ENCODE results near the gene KCNJ3. TPM values are rescaled to one million over a fixed set of nuclear protein-coding genes. Genes with fewer than 3 reads are reported as not detected.
"Not testable (repeated sequence)": the region's sequence is repeated elsewhere in the genome, so short reads cannot be mapped to it uniquely, and the experiment has no call there.

KCNJ3 gene
- total and polyA plus RNA-seq, 5 donors from 2014 or later: not detected

- H3K36me3 Mint-ChIP-seq: no peaks in the 10 kb centered on the region
- DNase-seq (no peak), ATAC-seq (ENCODE audit: low read depth in 2 of 2) (no peak)
- Histone ChIP-seq H3K4me3 (ENCODE audit: low read depth, low read length) (no peak overlapping the region), H3K27ac (ENCODE audit: insufficient read depth, low read length, poor library complexity, severe bottlenecking) (no peak overlapping the region), H3K4me1 (ENCODE audit: control insufficient read depth, insufficient read depth, low read length, poor library complexity, severe bottlenecking) (no peaks in the 10 kb centered on the region), H3K9me3 (ENCODE audit: control insufficient read depth in 2 of 2, low read length in 2 of 2) (no peaks in the 10 kb centered on the region), H3K27me3 (ENCODE audit: control insufficient read depth, insufficient read depth, low read length) (no peaks in the 10 kb centered on the region), H3K36me3 (ENCODE audit: control insufficient read depth, insufficient read depth, low read length) (no peaks in the 10 kb centered on the region)
- H3K9me3 Mint-ChIP-seq: peaks cover 0 to 3% (median 0%) of the 10 kb centered on the region in 7 donors
- no peak overlapping the region for H3K4me3 Mint-ChIP-seq
- H3K4me1 Mint-ChIP-seq: no peaks in the 10 kb centered on the region
- H3K27ac Mint-ChIP-seq: no peak overlapping the region
- no peaks in the 10 kb centered on the region for H3K27me3 Mint-ChIP-seq
These were observed 151.0 kb downstream of the KCNJ3 start for GRCh38 chr2:154849482-154849881.

GRCh38 chr2:154850532-154850931 is 152.0 kb downstream of the KCNJ3 start:
- H3K36me3 ChIP-seq (ENCODE audit: control insufficient read depth, insufficient read depth, low read length): no peaks in the 10 kb centered on the region
- Mint-ChIP-seq H3K36me3 (no peaks in the 10 kb centered on the region), H3K27me3 (no peaks in the 10 kb centered on the region), H3K4me3 (no peak overlapping the region), H3K9me3 (peaks cover 0 to 3% (median 0%) of the 10 kb centered on the region in 7 donors), H3K4me1 (no peaks in the 10 kb centered on the region), H3K27ac (no peak overlapping the region)
- DNase-seq: no peak
- H3K27ac ChIP-seq (ENCODE audit: insufficient read depth, low read length, poor library complexity, severe bottlenecking): no peak overlapping the region
- no peaks in the 10 kb centered on the region for H3K4me1 ChIP-seq (ENCODE audit: control insufficient read depth, insufficient read depth, low read length, poor library complexity, severe bottlenecking)
- no peaks in the 10 kb centered on the region for H3K9me3 ChIP-seq (ENCODE audit: control insufficient read depth in 2 of 2, low read length in 2 of 2)
- H3K4me3 ChIP-seq (ENCODE audit: low read depth, low read length): no peak overlapping the region
- no peak for ATAC-seq (ENCODE audit: low read depth in 2 of 2)
- no peaks in the 10 kb centered on the region for H3K27me3 ChIP-seq (ENCODE audit: control insufficient read depth, insufficient read depth, low read length)

GRCh38 chr2:154855138-154855537 is 156.6 kb downstream of the KCNJ3 start:
- peaks cover 0 to 4% (median under 1%) of the 10 kb centered on the region in 7 donors for H3K9me3 Mint-ChIP-seq
- H3K27me3 Mint-ChIP-seq: no peaks in the 10 kb centered on the region
- H3K36me3 Mint-ChIP-seq: no peaks in the 10 kb centered on the region
- Histone ChIP-seq H3K4me3 (ENCODE audit: low read depth, low read length) (no peak overlapping the region), H3K4me1 (ENCODE audit: control insufficient read depth, insufficient read depth, low read length, poor library complexity, severe bottlenecking) (no peaks in the 10 kb centered on the region), H3K9me3 (ENCODE audit: control insufficient read depth in 2 of 2, low read length in 2 of 2) (no peaks in the 10 kb centered on the region), H3K36me3 (ENCODE audit: control insufficient read depth, insufficient read depth, low read length) (no peaks in the 10 kb centered on the region), H3K27ac (ENCODE audit: insufficient read depth, low read length, poor library complexity, severe bottlenecking) (no peak overlapping the region), H3K27me3 (ENCODE audit: control insufficient read depth, insufficient read depth, low read length) (no peaks in the 10 kb centered on the region)
- no peak overlapping the region for H3K4me3 Mint-ChIP-seq
- no peak for DNase-seq
- no peak for ATAC-seq (ENCODE audit: low read depth in 2 of 2)
- no peak overlapping the region for H3K27ac Mint-ChIP-seq
- H3K4me1 Mint-ChIP-seq: no peaks in the 10 kb centered on the region

- not testable (repeated sequence) for H3K4me3 ChIP-seq (ENCODE audit: low read depth, low read length); H3K36me3 ChIP-seq (ENCODE audit: control insufficient read depth, insufficient read depth, low read length); H3K27ac Mint-ChIP-seq; H3K27ac ChIP-seq (ENCODE audit: insufficient read depth, low read length, poor library complexity, severe bottlenecking); DNase-seq; H3K4me3 Mint-ChIP-seq; H3K36me3 Mint-ChIP-seq; ATAC-seq (ENCODE audit: low read depth in 2 of 2); H3K9me3 ChIP-seq (ENCODE audit: control insufficient read depth in 2 of 2, low read length in 2 of 2); H3K4me1 ChIP-seq (ENCODE audit: control insufficient read depth, insufficient read depth, low read length, poor library complexity, severe bottlenecking); H3K4me1 Mint-ChIP-seq; H3K27me3 ChIP-seq (ENCODE audit: control insufficient read depth, insufficient read depth, low read length); H3K27me3 Mint-ChIP-seq
- H3K9me3 Mint-ChIP-seq: peaks cover 2 to 16% (median 6%) of the 10 kb centered on the region in 7 donors
These were observed 168.7 kb downstream of the KCNJ3 start for GRCh38 chr2:154867151-154867550.

- Histone ChIP-seq H3K27ac (ENCODE audit: insufficient read depth, low read length, poor library complexity, severe bottlenecking) (no peak overlapping the region), H3K36me3 (ENCODE audit: control insufficient read depth, insufficient read depth, low read length) (no peaks in the 10 kb centered on the region), H3K27me3 (ENCODE audit: control insufficient read depth, insufficient read depth, low read length) (no peaks in the 10 kb centered on the region), H3K4me3 (ENCODE audit: low read depth, low read length) (no peak overlapping the region), H3K4me1 (ENCODE audit: control insufficient read depth, insufficient read depth, low read length, poor library complexity, severe bottlenecking) (no peaks in the 10 kb centered on the region), H3K9me3 (ENCODE audit: control insufficient read depth in 2 of 2, low read length in 2 of 2) (no peaks in the 10 kb centered on the region)
- Mint-ChIP-seq H3K36me3 (no peaks in the 10 kb centered on the region), H3K27ac (no peak overlapping the region), H3K9me3 (peaks cover 0 to 6% (median 0%) of the 10 kb centered on the region in 7 donors), H3K4me1 (no peaks in the 10 kb centered on the region), H3K4me3 (no peak overlapping the region), H3K27me3 (no peaks in the 10 kb centered on the region)
- ATAC-seq (ENCODE audit: low read depth in 2 of 2) (no peak), DNase-seq (no peak)
These were observed 177.5 kb downstream of the KCNJ3 start for GRCh38 chr2:154875999-154876398.

- ATAC-seq (ENCODE audit: low read depth in 2 of 2) (no peak), DNase-seq (no peak)
- no peaks in the 10 kb centered on the region for H3K4me1 ChIP-seq (ENCODE audit: control insufficient read depth, insufficient read depth, low read length, poor library complexity, severe bottlenecking)
- H3K27me3 ChIP-seq (ENCODE audit: control insufficient read depth, insufficient read depth, low read length): no peaks in the 10 kb centered on the region
- no peak overlapping the region for H3K27ac ChIP-seq (ENCODE audit: insufficient read depth, low read length, poor library complexity, severe bottlenecking)
- H3K36me3 ChIP-seq (ENCODE audit: control insufficient read depth, insufficient read depth, low read length): no peaks in the 10 kb centered on the region
- H3K4me3 ChIP-seq (ENCODE audit: low read depth, low read length): no peak overlapping the region
- H3K4me3 Mint-ChIP-seq: no peak overlapping the region
- no peaks in the 10 kb centered on the region for H3K36me3 Mint-ChIP-seq
- no peaks in the 10 kb centered on the region for H3K4me1 Mint-ChIP-seq
- H3K27me3 Mint-ChIP-seq: no peaks in the 10 kb centered on the region
- peaks cover 2 to 5% of the 10 kb centered on the region in 2 experiments for H3K9me3 ChIP-seq (ENCODE audit: control insufficient read depth in 2 of 2, low read length in 2 of 2)
- peak overlapping the region in 1 of 3 donors; percentile 27 for H3K27ac Mint-ChIP-seq
- peaks cover 0 to 17% (median 6%) of the 10 kb centered on the region in 7 donors for H3K9me3 Mint-ChIP-seq
These were observed 184.2 kb downstream of the KCNJ3 start for GRCh38 chr2:154882725-154883124.

- no peak overlapping the region for H3K27ac ChIP-seq (ENCODE audit: insufficient read depth, low read length, poor library complexity, severe bottlenecking)
- H3K27me3 Mint-ChIP-seq: no peaks in the 10 kb centered on the region
- no peak overlapping the region for H3K27ac Mint-ChIP-seq
- H3K4me1 Mint-ChIP-seq: no peaks in the 10 kb centered on the region
- peaks cover 0 to 29% (median 11%) of the 10 kb centered on the region in 7 donors for H3K9me3 Mint-ChIP-seq
- H3K27me3 ChIP-seq (ENCODE audit: control insufficient read depth, insufficient read depth, low read length): no peaks in the 10 kb centered on the region
- no peaks in the 10 kb centered on the region for H3K4me1 ChIP-seq (ENCODE audit: control insufficient read depth, insufficient read depth, low read length, poor library complexity, severe bottlenecking)
- no peak for DNase-seq
- ATAC-seq (ENCODE audit: low read depth in 2 of 2): no peak
- no peak overlapping the region for H3K4me3 ChIP-seq (ENCODE audit: low read depth, low read length)
- peaks cover 3 to 8% of the 10 kb centered on the region in 2 experiments for H3K9me3 ChIP-seq (ENCODE audit: control insufficient read depth in 2 of 2, low read length in 2 of 2)
- H3K36me3 ChIP-seq (ENCODE audit: control insufficient read depth, insufficient read depth, low read length): no peaks in the 10 kb centered on the region
- H3K4me3 Mint-ChIP-seq: no peak overlapping the region
- no peaks in the 10 kb centered on the region for H3K36me3 Mint-ChIP-seq
These were observed 187.8 kb downstream of the KCNJ3 start for GRCh38 chr2:154886316-154886715.

GRCh38 chr2:154898269-154898668 is 199.8 kb downstream of the KCNJ3 start:
- Mint-ChIP-seq H3K4me1 (no peaks in the 10 kb centered on the region), H3K9me3 (peaks cover 0 to 13% (median 4%) of the 10 kb centered on the region in 7 donors), H3K27ac (no peak overlapping the region), H3K36me3 (no peaks in the 10 kb centered on the region), H3K27me3 (no peaks in the 10 kb centered on the region), H3K4me3 (no peak overlapping the region)
- DNase-seq: no peak
- H3K4me3 ChIP-seq (ENCODE audit: low read depth, low read length): no peak overlapping the region
- no peaks in the 10 kb centered on the region for H3K4me1 ChIP-seq (ENCODE audit: control insufficient read depth, insufficient read depth, low read length, poor library complexity, severe bottlenecking)
- H3K9me3 ChIP-seq (ENCODE audit: control insufficient read depth in 2 of 2, low read length in 2 of 2): peaks cover 0 to 5% of the 10 kb centered on the region in 2 experiments
- H3K27ac ChIP-seq (ENCODE audit: insufficient read depth, low read length, poor library complexity, severe bottlenecking): no peak overlapping the region
- no peaks in the 10 kb centered on the region for H3K27me3 ChIP-seq (ENCODE audit: control insufficient read depth, insufficient read depth, low read length)
- ATAC-seq (ENCODE audit: low read depth in 2 of 2): no peak
- H3K36me3 ChIP-seq (ENCODE audit: control insufficient read depth, insufficient read depth, low read length): no peaks in the 10 kb centered on the region

Measured in CD4-positive, CD25-positive, alpha-beta regulatory T cell (primary cell).